WERI-Rb-1 (cell line): ENCODE results near the gene TPP2.
A peak's percentile ranks its signal among the peaks of the same experiment; 100 is the strongest.

Experiments used
- DNase-seq: peaks from one replicate; pipeline ENCODE4 v3.0.0-alpha.2; 2020
- H3K27ac ChIP-seq: fragments of 250-450 bp; sonication (Bioruptor Pico); 2 replicates; pipeline ENCODE4 v1.5.1; 2020; ENCODE audit warnings: mild to moderate bottlenecking, moderate library complexity
- H3K27me3 ChIP-seq: fragments of 250-450 bp; sonication (Bioruptor Pico); 2 replicates; pipeline ENCODE4 v1.5.1; 2021; ENCODE audit warnings: mild to moderate bottlenecking, low read depth, moderate library complexity; ENCODE audit not compliant: insufficient read depth, severe bottlenecking
- H3K36me3 ChIP-seq: fragments of 250-450 bp; sonication (Bioruptor Pico); 2 replicates; pipeline ENCODE4 v1.5.1; 2020; ENCODE audit warnings: mild to moderate bottlenecking, moderate library complexity
- H3K4me3 ChIP-seq: 2 replicates; pipeline ENCODE4 v1.5.1; 2011; ENCODE audit warnings: low read depth, mild to moderate bottlenecking, control low read depth, low read length
- H3K9me3 ChIP-seq: fragments of 250-450 bp; sonication (Bioruptor Pico); 2 replicates; pipeline ENCODE4 v1.5.1; 2021; ENCODE audit warnings: mild to moderate bottlenecking, moderate library complexity; ENCODE audit not compliant: severe bottlenecking
- TF ChIP-seq, protein P1 (sequence below): IDR thresholded peaks from 2 replicates; pipeline ENCODE4 v1.5.1; 2011; ENCODE audit warnings: low read depth, mild to moderate bottlenecking, control low read depth, inconsistent platforms, low read length

Gene TPP2

GRCh38 chr13:102677122-102677521 is 80.3 kb downstream of the TPP2 start:
- TF ChIP-seq, protein P1, sequence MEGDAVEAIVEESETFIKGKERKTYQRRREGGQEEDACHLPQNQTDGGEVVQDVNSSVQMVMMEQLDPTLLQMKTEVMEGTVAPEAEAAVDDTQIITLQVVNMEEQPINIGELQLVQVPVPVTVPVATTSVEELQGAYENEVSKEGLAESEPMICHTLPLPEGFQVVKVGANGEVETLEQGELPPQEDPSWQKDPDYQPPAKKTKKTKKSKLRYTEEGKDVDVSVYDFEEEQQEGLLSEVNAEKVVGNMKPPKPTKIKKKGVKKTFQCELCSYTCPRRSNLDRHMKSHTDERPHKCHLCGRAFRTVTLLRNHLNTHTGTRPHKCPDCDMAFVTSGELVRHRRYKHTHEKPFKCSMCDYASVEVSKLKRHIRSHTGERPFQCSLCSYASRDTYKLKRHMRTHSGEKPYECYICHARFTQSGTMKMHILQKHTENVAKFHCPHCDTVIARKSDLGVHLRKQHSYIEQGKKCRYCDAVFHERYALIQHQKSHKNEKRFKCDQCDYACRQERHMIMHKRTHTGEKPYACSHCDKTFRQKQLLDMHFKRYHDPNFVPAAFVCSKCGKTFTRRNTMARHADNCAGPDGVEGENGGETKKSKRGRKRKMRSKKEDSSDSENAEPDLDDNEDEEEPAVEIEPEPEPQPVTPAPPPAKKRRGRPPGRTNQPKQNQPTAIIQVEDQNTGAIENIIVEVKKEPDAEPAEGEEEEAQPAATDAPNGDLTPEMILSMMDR: no peak
- Histone ChIP-seq H3K36me3 (peaks cover 78% of the 10 kb centered on the region), H3K27ac (no peak overlapping the region), H3K9me3 (no peaks in the 10 kb centered on the region), H3K4me3 (no peak overlapping the region), H3K27me3 (no peaks in the 10 kb centered on the region)
- DNase-seq: no peak

GRCh38 chr13:102678339-102679107 is 81.7 kb downstream of the TPP2 start:
- Histone ChIP-seq H3K4me3 (no peak overlapping the region), H3K27me3 (no peaks in the 10 kb centered on the region), H3K27ac (no peak overlapping the region), H3K9me3 (no peaks in the 10 kb centered on the region), H3K36me3 (peaks cover 64% of the 10 kb centered on the region)
- no peak for DNase-seq
- TF ChIP-seq, protein P1: no peak

DNA sequence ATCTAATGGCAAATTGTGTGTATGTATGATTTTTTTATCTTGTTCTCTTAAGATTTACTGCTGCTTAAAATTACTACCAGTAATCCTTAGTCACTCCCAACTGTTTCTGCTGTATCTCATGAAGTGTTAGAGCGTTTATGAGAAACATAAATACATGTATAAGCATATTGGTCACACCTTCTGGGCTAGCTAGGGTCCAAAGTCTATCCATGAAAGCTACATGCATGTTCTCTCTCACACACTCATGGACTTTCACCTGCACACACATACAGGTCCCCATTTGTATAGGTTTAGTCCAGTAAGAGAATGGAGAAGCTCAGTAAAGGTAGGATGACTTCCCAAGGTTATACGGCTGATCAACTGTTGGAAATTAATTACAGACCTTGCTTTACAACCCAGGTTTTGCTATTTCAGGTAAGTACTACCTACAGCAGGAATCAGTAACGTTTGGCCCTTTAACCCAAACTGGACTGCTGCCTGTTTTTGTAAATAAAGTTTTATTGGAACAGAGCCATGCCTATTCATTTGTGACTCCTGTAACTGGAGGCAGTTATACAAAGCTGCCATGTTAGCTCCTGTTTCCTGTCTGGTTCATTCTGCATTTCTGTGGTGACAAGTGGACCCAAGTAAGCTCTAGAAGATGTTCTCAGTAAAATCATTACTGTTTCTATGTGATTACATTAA is 82.8 kb downstream of the TPP2 start:
- no peak overlapping the region for H3K4me3 ChIP-seq
- no peak for DNase-seq
- H3K9me3 ChIP-seq: no peaks in the 10 kb centered on the region
- no peak overlapping the region for H3K27ac ChIP-seq
- no peaks in the 10 kb centered on the region for H3K27me3 ChIP-seq
- TF ChIP-seq, protein P1: no peak
- H3K36me3 ChIP-seq: peaks cover 54% of the 10 kb centered on the region

DNA sequence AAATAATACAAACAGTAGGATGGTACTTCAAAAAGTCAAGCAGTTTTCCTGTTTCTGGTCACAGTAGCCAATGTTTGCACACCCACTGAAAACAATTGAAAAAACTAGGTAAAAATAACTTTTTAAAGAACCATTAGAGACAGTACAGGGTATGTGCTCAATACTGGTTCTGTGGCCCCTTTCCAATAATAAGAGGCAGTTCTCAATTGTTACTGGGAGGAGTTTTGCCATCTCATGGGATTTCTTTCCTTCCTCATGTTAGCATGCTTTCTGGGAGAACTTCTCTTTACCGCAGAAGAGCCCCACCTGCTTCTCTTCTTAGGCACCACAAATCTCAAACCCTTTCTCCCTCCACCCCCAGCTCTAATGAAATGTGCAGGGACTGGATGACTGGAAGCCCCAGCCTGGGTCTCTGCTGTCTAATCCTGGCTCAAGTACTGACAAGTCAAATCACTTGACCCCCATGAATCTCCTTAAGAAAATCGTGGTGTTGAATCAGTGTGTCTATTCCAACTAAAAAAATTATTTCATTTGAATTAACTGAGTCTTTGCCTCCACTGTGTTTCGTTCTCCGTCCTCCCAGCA is 83.4 kb downstream of the TPP2 start:
- peak; percentile 77 for DNase-seq
- Histone ChIP-seq H3K27ac (no peak overlapping the region), H3K27me3 (no peaks in the 10 kb centered on the region), H3K4me3 (no peak overlapping the region), H3K9me3 (no peaks in the 10 kb centered on the region), H3K36me3 (peaks cover 47% of the 10 kb centered on the region)
- TF ChIP-seq, protein P1: no peak

DNA sequence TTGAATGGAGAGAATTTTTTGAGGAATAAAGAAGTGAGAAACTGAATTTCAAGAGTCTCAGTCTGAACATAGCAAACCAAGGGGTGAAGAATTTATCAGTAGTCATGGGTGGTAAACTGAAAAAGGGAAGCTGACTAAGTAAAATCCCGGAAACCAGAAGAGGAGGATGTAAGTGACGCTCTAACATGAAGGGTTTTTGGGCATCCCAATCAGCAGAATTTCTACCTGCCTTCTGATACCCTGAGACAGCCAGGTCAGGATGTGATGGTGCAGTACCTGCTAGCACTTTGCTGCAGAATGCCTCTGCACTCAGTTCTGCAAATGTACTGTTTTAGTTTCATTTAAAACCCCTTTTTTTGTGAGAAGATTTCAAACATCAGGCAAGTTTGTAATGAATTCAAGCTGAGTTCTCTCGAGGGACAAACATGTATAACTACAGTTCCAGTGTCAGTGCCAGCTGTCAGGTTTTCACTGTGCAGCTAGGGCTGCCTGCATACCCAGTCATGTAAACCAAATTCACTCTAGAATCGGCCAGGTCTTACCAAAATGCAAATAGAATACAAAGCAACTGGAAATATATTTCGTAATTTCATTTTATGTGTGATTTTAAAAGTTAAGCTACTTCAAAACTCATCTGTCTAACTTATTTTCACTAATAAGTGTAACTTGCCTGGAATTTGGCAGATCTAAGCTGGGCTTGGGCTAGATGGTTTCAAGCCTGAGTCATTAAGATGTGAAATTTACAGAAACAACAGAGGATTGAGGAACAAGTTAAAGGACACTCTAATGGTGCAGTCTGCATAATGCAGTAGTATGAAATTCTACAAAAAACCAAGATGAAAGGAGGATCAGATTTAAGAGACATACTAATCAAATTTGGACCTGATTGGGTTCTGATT is 84.3 kb downstream of the TPP2 start:
- no peak for DNase-seq
- peaks cover 39% of the 10 kb centered on the region for H3K36me3 ChIP-seq
- no peak overlapping the region for H3K27ac ChIP-seq
- H3K27me3 ChIP-seq: no peaks in the 10 kb centered on the region
- H3K9me3 ChIP-seq: no peaks in the 10 kb centered on the region
- H3K4me3 ChIP-seq: no peak overlapping the region
- TF ChIP-seq, protein P1: no peak
